ENCODE measurements around the gene APP. TPM values are rescaled to one million over a fixed set of nuclear protein-coding genes. Genes with fewer than 3 reads are reported as not detected.

The APP gene
- total and polyA plus RNA-seq, 10 of the 15 experiments (the other 5 are each of a cell fraction or from before 2014, with no cell fraction given) = 8.8 to 94.9 (median 51.0) TPM

- TF ChIP-seq ZBTB33 (IDR thresholded peaks at IDR 0.05) = no peak
- no peak for TF ChIP-seq PML (IDR thresholded peaks at IDR 0.05; ENCODE audit: low read length)
- TF ChIP-seq ATF7 (IDR thresholded peaks at IDR 0.05; ENCODE audit: low read depth) = no peak
- TF ChIP-seq SMC3 (IDR thresholded peaks at IDR 0.05; ENCODE audit: borderline replicate concordance, low read length) = no peak
- TF ChIP-seq SUPT20H (IDR thresholded peaks at IDR 0.05; ENCODE audit: borderline replicate concordance, control insufficient read depth, low read depth, low read length) = no peak
- TF ChIP-seq RAD21 (IDR thresholded peaks at IDR 0.05; ENCODE audit: insufficient read depth, low read depth, low read length) = no peak
- TF ChIP-seq IRF4 (IDR thresholded peaks at IDR 0.05; ENCODE audit: low read depth, low read length) = no peak
- TF ChIP-seq CHD4 (IDR thresholded peaks at IDR 0.05) = no peak
- no peak for TF ChIP-seq GATAD2B (conservative IDR thresholded peaks at IDR 0.05; ENCODE audit: low read depth)
Measured at GRCh38 chr21:25908495-25908894, 262.1 kb downstream of the APP start (continued).

DNA sequence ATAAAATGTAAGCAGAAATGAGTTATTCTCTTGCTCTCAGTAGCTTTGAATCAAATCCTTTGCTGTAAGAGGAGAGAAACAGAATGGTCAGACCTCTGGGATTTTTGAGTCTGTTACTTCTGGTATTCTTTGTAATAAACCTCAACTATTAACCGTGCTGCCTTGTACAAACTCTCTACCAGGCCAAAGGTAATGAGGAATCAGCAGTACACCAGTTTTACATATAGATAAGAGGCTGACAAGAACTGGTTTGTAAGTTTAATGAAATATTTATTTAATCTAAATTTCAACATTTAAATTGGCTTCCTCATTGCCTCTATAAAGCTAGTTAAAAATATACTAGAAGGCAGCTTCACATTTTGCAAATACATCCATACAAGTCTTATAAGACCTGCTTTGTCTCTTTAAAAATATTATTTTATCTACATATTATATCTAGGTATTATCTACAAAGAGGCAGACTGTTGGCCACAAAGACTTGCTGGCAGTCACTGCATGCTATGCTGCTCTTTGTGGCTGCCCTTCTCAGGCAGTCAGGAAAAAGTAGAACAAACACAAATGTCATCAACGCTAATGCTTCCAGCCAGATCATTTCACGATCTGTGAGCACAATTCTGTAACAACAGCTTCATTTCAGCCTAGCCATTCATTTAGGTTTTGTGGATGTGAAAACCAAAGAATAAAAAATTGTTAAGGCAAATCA lies 262.8 kb downstream of the APP start:
- H3K4me1 ChIP-seq (ENCODE audit: control insufficient read depth, insufficient read depth, low read length) = peaks cover 6% of the 10 kb centered on the region
- intact Hi-C loops (cut with micrococcal nuclease; ENCODE audit: unreplicated experiment) (no loop called here), in situ Hi-C loops (cut with MboI) (no loop called here)
- no peaks in the 10 kb centered on the region for H3K27me3 ChIP-seq (replicated peaks in 1 of 2; ENCODE audit: control insufficient read depth in 2 of 2, insufficient read depth in 2 of 2, low read length in 1 of 2)
- DNase-seq (ENCODE audit: low read depth, low spot score) (no peak), FAIRE-seq (no peak), ATAC-seq (no peak)
- H2AFZ ChIP-seq (ENCODE audit: control insufficient read depth, low read depth, low read length) = no peak overlapping the region
- no TSS peak for BruUV-seq (replicated peaks)
- H3K36me3 ChIP-seq (ENCODE audit: control insufficient read depth in 2 of 2, insufficient read depth in 2 of 2, low read length in 1 of 2) = no peaks in the 10 kb centered on the region; a peak in 1 of 4 replicates
- no peak overlapping the region for H3K27ac ChIP-seq (ENCODE audit: control insufficient read depth, insufficient read depth)
- ChIA-PET RAD21 (ENCODE audit: unreplicated experiment) (no interaction called here), SMC1A (ENCODE audit: uncharacterized antibody, unreplicated experiment) (no interaction called here), CTCF (no interaction called here), POLR2A (no interaction called here)
- no peaks in the 10 kb centered on the region for H3K9me3 ChIP-seq (replicated peaks; ENCODE audit: control insufficient read depth, insufficient read depth, low read length)
- no peaks in the 10 kb centered on the region for H3K79me2 ChIP-seq (ENCODE audit: control insufficient read depth, insufficient read depth, low read length)
- no peak overlapping the region for H3K9ac ChIP-seq (ENCODE audit: control insufficient read depth, insufficient read depth, low read length)
- H4K20me1 ChIP-seq (ENCODE audit: control insufficient read depth, insufficient read depth) = no peaks in the 10 kb centered on the region
- H3K4me2 ChIP-seq (ENCODE audit: control insufficient read depth, insufficient read depth) = no peak overlapping the region
- 0% methylated on average over 3 of the region's 3 CpGs for WGBS (ENCODE audit: insufficient coverage, insufficient replicate concordance, low lambda C conversion rate, missing lambda C conversion rate)
- H3K4me3 ChIP-seq = no peak overlapping the region
- no peak for TF ChIP-seq RAD51 (IDR thresholded peaks at IDR 0.05)
- no peak for TF ChIP-seq ATF3 (IDR thresholded peaks at IDR 0.05; ENCODE audit: borderline replicate concordance, extremely low read depth, low read depth, low read length)
- no peak for TF ChIP-seq SIN3A (IDR thresholded peaks at IDR 0.05; ENCODE audit: low read depth, low read length)
- no peak for TF ChIP-seq GABPA (IDR thresholded peaks at IDR 0.05; ENCODE audit: low read depth)
- TF ChIP-seq MEF2B (IDR thresholded peaks at IDR 0.05; ENCODE audit: partially characterized antibody, poor library complexity, severe bottlenecking) = no peak
- TF ChIP-seq POLR2AphosphoS5 (IDR thresholded peaks at IDR 0.05; ENCODE audit: low read length) = no peak
- TF ChIP-seq ZSCAN29 (IDR thresholded peaks at IDR 0.05) = no peak
- no peak for TF ChIP-seq NR2C2 (IDR thresholded peaks at IDR 0.05; ENCODE audit: borderline replicate concordance, control insufficient read depth, insufficient read length, low read depth)
- no peak for TF ChIP-seq PAX8 (IDR thresholded peaks at IDR 0.05)
- no peak for TF ChIP-seq TAF1 (IDR thresholded peaks at IDR 0.05; ENCODE audit: borderline replicate concordance, low read depth, low read length)

All from GM12878 (cell line).